Mucosa of descending colon (tissue), 3 donors: ENCODE results near the gene VPS13D. TPM values are rescaled to one million over a fixed set of nuclear protein-coding genes. Genes with fewer than 3 reads are reported as not detected.
A peak's percentile ranks its signal among the peaks of the same experiment; 100 is the strongest.
"Not testable (repeated sequence)": the region's sequence is repeated elsewhere in the genome, so short reads cannot be mapped to it uniquely, and the experiment has no call there.

Experiments
- ATAC-seq: fragments of 200-7000 bp; cut with Tn5 transposase; one replicate; pipeline ENCODE4 v1.9.1; 2020; ENCODE audit warnings: mild to moderate bottlenecking, moderate library complexity
- DNase-seq, 3 donors: peaks; one replicate each; pipeline ENCODE4 v3.0.0-alpha.2; 2020
- H3K36me3 ChIP-seq: fragments of 200-600 bp; one replicate; pipeline ENCODE4 v1.8.0; 2021; ENCODE audit warnings: low read depth, mild to moderate bottlenecking
- H3K4me1 ChIP-seq: fragments of 200-600 bp; one replicate; pipeline ENCODE4 v1.8.0; 2021; ENCODE audit warnings: low read depth, mild to moderate bottlenecking
- H3K4me3 ChIP-seq: fragments of 200-600 bp; one replicate; pipeline ENCODE4 v1.8.0; 2021; ENCODE audit warnings: mild to moderate bottlenecking
- H3K9me3 ChIP-seq: fragments of 200-600 bp; one replicate; pipeline ENCODE4 v1.8.0; 2021; ENCODE audit warnings: mild to moderate bottlenecking
- CTCF ChIP-seq: fragments of 200-600 bp; IDR thresholded peaks from one replicate; pipeline ENCODE4 v1.8.0; 2022; ENCODE audit warnings: antibody characterized with exemption, mild to moderate bottlenecking
- intact Hi-C, 2 donors: fragments of 100-400 bp; cut with DNase I in 1 of 2; cut with micrococcal nuclease in 1 of 2; formaldehyde crosslinking; loops; one replicate each; pipeline versions ENCODE4 v1.11.0 to v1.11.1; 2022; cut with DNase I, micrococcal nuclease
- total RNA-seq, 3 donors: library from RNA; stranded (reverse); fragmentation: NEBNext Ultra II Directional in 2 of 3; extraction: Animal tissue kit (Norgen Biotek cat#: 25700) in 2 of 3; gene quantifications; one replicate each; pipeline versions ENCODE4 v1.2.1 to v1.2.4, GENCODE V29; 2021 to 2023
- donor health status: DM: no; HTN: no; CAD: no; lungs with moderate emphysema.
- donor health status: DM: no; HTN: no; CAD: no.
- donor health status: DM: no; HTN: yes; CAD: no.

The VPS13D gene
- total RNA-seq, 3 donors from 2014 or later, result 70.1 to 96.6 (median 96.6) TPM

GRCh38 chr1:12467570-12468286, 237.9 kb downstream of the VPS13D start:
- Histone ChIP-seq H3K9me3 (no peaks in the 10 kb centered on the region), H3K36me3 (no peaks in the 10 kb centered on the region), H3K4me1 (peaks cover 5% of the 10 kb centered on the region), H3K4me3 (no peak overlapping the region)
- ATAC-seq (no peak), DNase-seq (no peak)
- intact Hi-C loops, result no loop called here
- no peak for TF ChIP-seq CTCF

GRCh38 chr1:12468323-12468722, 238.5 kb downstream of the VPS13D start:
- intact Hi-C loops, result no loop called here
- no peaks in the 10 kb centered on the region for H3K9me3 ChIP-seq
- H3K4me3 ChIP-seq, result no peak overlapping the region
- ATAC-seq (no peak), DNase-seq (no peak)
- no peaks in the 10 kb centered on the region for H3K36me3 ChIP-seq
- TF ChIP-seq CTCF, result no peak
- H3K4me1 ChIP-seq, result peaks cover 5% of the 10 kb centered on the region

GRCh38 chr1:12469493-12469892, 239.7 kb downstream of the VPS13D start:
- Histone ChIP-seq H3K36me3 (no peaks in the 10 kb centered on the region), H3K4me1 (peaks cover 5% of the 10 kb centered on the region), H3K4me3 (no peak overlapping the region), H3K9me3 (no peaks in the 10 kb centered on the region)
- DNase-seq, result no peak
- ATAC-seq, result peak; percentile 19
- intact Hi-C loops, result no loop called here
- no peak for TF ChIP-seq CTCF

GRCh38 chr1:12469990-12470389, 240.2 kb downstream of the VPS13D start:
- ATAC-seq (peak; percentile 28), DNase-seq (no peak)
- no peak overlapping the region for H3K4me3 ChIP-seq
- intact Hi-C loops, result loop anchor here in 1 of 2 donors (10.0 kb wide), 1 partner anchor 145 kb away; the partner anchor contains the start of gene DHRS3
- no peaks in the 10 kb centered on the region for H3K36me3 ChIP-seq
- no peaks in the 10 kb centered on the region for H3K9me3 ChIP-seq
- no peak for TF ChIP-seq CTCF
- peaks cover 10% of the 10 kb centered on the region for H3K4me1 ChIP-seq

DNA sequence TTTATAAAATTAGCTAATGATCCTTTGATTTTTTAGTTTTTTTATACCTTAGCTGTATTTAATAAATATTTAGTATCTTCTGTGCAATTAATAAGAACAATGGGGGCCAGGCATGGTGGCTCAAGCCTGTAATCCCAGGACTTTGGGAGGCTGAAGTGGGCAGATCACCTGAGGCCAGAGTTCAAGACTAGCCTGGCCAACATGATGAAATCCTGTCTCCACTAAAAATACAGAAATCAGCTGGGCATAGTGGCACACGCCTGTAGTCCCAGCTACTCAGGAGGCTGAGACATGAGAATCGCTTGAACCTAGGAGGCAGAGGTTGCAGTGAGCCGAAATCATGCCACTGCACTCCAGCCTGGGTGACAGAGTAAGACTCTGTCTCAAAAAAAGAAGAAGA, 241.1 kb downstream of the VPS13D start:
- ATAC-seq, H3K4me3 ChIP-seq, H3K9me3 ChIP-seq, DNase-seq, H3K36me3 ChIP-seq: not testable (repeated sequence)
- intact Hi-C loops, result loop anchor here in 1 of 2 donors (10.0 kb wide), 1 partner anchor 144 kb away; the partner anchor contains the start of gene DHRS3
- peaks cover 20% of the 10 kb centered on the region for H3K4me1 ChIP-seq

GRCh38 chr1:12472156-12472797, 242.4 kb downstream of the VPS13D start:
- Histone ChIP-seq H3K4me1 (peaks cover 32% of the 10 kb centered on the region), H3K4me3 (no peak overlapping the region), H3K9me3 (no peaks in the 10 kb centered on the region), H3K36me3 (no peaks in the 10 kb centered on the region)
- ATAC-seq (no peak), DNase-seq (no peak)
- TF ChIP-seq CTCF, result no peak
- intact Hi-C loops, result loop anchor here in 1 of 2 donors (10.0 kb wide), 1 partner anchor 143 kb away; the partner anchor contains the start of gene DHRS3
